Prostate gland (tissue), 2 donors: Measurements from ENCODE around the gene THBS1.

Experiments
- POLR2A ChIP-seq: fragments of 450-650 bp; IDR thresholded peaks from one replicate; pipeline ENCODE4 v1.6.1; 2016; ENCODE audit warnings: antibody characterized with exemption, mild to moderate bottlenecking
- POLR2AphosphoS5 ChIP-seq: sonication (generic); formaldehyde crosslinking; IDR thresholded peaks from one replicate; pipeline ENCODE4 v1.6.1; 2017; ENCODE audit warnings: antibody characterized with exemption
- TF ChIP-seq, protein P1 (sequence below), 4 experiments: fragments of 200-600 bp in 2 of 4; fragments of 450-650 bp in 2 of 4; sonication (generic) in 2 of 4; IDR thresholded peaks; 1 replicate in 3 of 4; 2 replicates in 1 of 4; pipeline ENCODE4 v1.5.1; 2016 to 2019; ENCODE audit warnings: antibody characterized with exemption in 4 of 4, mild to moderate bottlenecking in 2 of 4, moderate library complexity in 2 of 4

DNA sequence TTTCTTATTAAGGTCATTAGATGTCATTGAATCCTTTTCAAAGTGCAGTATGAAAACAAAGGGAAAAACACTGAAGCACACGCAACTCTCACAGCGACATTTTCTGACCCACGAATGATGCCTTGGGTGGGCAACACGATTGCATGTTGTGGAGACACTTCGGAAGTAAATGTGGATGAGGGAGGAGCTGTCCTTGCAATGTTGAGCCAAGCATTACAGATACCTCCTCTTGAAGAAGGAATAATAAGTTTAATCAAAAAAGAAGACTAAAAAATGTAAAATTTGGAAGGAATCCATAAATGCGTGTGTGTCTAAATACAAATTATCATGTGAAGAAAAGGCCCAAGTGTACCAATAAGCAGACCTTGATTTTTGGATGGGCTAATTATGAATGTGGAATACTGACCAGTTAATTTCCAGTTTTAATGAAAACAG is 16.9 kb downstream of the THBS1 start:
- TF ChIP-seq POLR2A = no peak
- TF ChIP-seq, protein P1, sequence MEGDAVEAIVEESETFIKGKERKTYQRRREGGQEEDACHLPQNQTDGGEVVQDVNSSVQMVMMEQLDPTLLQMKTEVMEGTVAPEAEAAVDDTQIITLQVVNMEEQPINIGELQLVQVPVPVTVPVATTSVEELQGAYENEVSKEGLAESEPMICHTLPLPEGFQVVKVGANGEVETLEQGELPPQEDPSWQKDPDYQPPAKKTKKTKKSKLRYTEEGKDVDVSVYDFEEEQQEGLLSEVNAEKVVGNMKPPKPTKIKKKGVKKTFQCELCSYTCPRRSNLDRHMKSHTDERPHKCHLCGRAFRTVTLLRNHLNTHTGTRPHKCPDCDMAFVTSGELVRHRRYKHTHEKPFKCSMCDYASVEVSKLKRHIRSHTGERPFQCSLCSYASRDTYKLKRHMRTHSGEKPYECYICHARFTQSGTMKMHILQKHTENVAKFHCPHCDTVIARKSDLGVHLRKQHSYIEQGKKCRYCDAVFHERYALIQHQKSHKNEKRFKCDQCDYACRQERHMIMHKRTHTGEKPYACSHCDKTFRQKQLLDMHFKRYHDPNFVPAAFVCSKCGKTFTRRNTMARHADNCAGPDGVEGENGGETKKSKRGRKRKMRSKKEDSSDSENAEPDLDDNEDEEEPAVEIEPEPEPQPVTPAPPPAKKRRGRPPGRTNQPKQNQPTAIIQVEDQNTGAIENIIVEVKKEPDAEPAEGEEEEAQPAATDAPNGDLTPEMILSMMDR (IDR thresholded peaks at IDR 0.05) = no peak
- TF ChIP-seq POLR2AphosphoS5 = no peak
